ENCODE data around the gene ACOX2. TPM values are rescaled to one million over a fixed set of nuclear protein-coding genes. Genes with fewer than 3 reads are reported as not detected.

Gene ACOX2
- total and polyA plus RNA-seq, 2 of the 13 experiments (the other 11 are each of a cell fraction or from before 2014, with no cell fraction given): 42.6 to 98.5 TPM

DNA sequence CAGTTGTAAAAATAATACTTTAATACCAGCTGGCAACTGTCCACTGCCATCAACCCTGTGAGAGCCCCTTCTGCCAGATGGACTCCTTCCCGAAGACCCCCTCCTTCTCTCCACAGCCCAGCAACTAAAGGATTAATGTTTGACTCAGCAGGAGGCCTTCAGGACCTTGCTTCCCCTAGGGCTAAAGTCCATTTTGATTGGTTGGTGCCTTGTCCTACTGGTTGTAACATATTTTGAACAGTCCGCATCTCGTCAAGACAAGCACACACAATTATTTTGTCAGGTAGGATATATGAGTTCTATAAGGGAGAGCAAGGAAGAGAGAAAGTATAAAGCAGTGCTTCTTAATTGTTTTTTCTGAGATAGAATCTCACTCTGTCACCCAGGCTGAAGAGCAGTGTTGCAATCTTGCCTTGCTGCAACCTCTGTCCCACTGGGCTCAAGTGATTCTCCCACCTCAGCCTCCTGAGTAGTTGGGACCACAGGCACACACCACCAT is 18.6 kb downstream of the ACOX2 start (continued):
- TF ChIP-seq, protein P1, sequence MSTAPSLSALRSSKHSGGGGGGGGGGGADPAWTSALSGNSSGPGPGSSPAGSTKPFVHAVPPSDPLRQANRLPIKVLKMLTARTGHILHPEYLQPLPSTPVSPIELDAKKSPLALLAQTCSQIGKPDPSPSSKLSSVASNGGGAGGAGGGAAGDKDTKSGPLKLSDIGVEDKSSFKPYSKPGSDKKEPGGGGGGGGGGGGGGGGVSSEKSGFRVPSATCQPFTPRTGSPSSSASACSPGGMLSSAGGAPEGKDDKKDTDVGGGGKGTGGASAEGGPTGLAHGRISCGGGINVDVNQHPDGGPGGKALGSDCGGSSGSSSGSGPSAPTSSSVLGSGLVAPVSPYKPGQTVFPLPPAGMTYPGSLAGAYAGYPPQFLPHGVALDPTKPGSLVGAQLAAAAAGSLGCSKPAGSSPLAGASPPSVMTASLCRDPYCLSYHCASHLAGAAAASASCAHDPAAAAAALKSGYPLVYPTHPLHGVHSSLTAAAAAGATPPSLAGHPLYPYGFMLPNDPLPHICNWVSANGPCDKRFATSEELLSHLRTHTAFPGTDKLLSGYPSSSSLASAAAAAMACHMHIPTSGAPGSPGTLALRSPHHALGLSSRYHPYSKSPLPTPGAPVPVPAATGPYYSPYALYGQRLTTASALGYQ (CRISPR knock-in tag; IDR thresholded peaks at IDR 0.05): no peak
- TF ChIP-seq ZFP36 (IDR thresholded peaks at IDR 0.05; ENCODE audit: borderline replicate concordance, low read depth, low read length, partially characterized antibody) (no peak), TARDBP (CRISPR knock-in tag; IDR thresholded peaks at IDR 0.05) (peak; percentile 64), SMAD1 (CRISPR knock-in tag; IDR thresholded peaks at IDR 0.05; ENCODE audit: borderline replicate concordance, low read depth) (no peak), SOX13 (IDR thresholded peaks at IDR 0.05) (no peak), SOX13 (CRISPR knock-in tag; conservative IDR thresholded peaks at IDR 0.05 in 1 of 2, IDR thresholded peaks at IDR 0.05 in 1 of 2) (0 out of 4 replicates have a peak, but pooled peaks of 1 of the 2 experiments have one; percentile 9), ZNF329 (CRISPR knock-in tag; IDR thresholded peaks at IDR 0.05; ENCODE audit: low read depth) (no peak), NFYC (CRISPR knock-in tag; IDR thresholded peaks at IDR 0.05) (peak; percentile 58), ZNF138 (CRISPR knock-in tag; IDR thresholded peaks at IDR 0.05; ENCODE audit: low read depth) (no peak), ZFP36L1 (CRISPR knock-in tag; IDR thresholded peaks at IDR 0.05) (no peak), MTA1 (CRISPR knock-in tag; IDR thresholded peaks at IDR 0.05; ENCODE audit: borderline replicate concordance) (no peak), ZNF891 (CRISPR knock-in tag; IDR thresholded peaks at IDR 0.05) (no peak), PPARG (CRISPR knock-in tag; conservative IDR thresholded peaks at IDR 0.05) (peak; percentile 93), REPIN1 (CRISPR knock-in tag; IDR thresholded peaks at IDR 0.05; ENCODE audit: borderline replicate concordance, low read depth) (0 out of 2 replicates have a peak, but pooled peaks have one; percentile 67), KMT2A (CRISPR knock-in tag; IDR thresholded peaks at IDR 0.05) (no peak), ZBTB7A (CRISPR knock-in tag; IDR thresholded peaks at IDR 0.05) (peak; percentile 54; the same call in 1 of the 2 replicates), SNRNP70 (IDR thresholded peaks at IDR 0.05; ENCODE audit: low read depth, low read length) (no peak), RBFOX2 (IDR thresholded peaks at IDR 0.05; ENCODE audit: low read depth, low read length) (peak; percentile 22; the same call in 1 of the 2 replicates)
- TF ChIP-seq, protein P2, sequence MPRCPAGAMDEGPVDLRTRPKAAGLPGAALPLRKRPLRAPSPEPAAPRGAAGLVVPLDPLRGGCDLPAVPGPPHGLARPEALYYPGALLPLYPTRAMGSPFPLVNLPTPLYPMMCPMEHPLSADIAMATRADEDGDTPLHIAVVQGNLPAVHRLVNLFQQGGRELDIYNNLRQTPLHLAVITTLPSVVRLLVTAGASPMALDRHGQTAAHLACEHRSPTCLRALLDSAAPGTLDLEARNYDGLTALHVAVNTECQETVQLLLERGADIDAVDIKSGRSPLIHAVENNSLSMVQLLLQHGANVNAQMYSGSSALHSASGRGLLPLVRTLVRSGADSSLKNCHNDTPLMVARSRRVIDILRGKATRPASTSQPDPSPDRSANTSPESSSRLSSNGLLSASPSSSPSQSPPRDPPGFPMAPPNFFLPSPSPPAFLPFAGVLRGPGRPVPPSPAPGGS (CRISPR knock-in tag; IDR thresholded peaks at IDR 0.05): no peak
- TF ChIP-seq, protein P3, sequence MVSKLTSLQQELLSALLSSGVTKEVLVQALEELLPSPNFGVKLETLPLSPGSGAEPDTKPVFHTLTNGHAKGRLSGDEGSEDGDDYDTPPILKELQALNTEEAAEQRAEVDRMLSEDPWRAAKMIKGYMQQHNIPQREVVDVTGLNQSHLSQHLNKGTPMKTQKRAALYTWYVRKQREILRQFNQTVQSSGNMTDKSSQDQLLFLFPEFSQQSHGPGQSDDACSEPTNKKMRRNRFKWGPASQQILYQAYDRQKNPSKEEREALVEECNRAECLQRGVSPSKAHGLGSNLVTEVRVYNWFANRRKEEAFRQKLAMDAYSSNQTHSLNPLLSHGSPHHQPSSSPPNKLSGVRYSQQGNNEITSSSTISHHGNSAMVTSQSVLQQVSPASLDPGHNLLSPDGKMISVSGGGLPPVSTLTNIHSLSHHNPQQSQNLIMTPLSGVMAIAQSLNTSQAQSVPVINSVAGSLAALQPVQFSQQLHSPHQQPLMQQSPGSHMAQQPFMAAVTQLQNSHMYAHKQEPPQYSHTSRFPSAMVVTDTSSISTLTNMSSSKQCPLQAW (CRISPR knock-in tag; IDR thresholded peaks at IDR 0.05): peak; percentile 75
- TF ChIP-seq, protein P4, sequence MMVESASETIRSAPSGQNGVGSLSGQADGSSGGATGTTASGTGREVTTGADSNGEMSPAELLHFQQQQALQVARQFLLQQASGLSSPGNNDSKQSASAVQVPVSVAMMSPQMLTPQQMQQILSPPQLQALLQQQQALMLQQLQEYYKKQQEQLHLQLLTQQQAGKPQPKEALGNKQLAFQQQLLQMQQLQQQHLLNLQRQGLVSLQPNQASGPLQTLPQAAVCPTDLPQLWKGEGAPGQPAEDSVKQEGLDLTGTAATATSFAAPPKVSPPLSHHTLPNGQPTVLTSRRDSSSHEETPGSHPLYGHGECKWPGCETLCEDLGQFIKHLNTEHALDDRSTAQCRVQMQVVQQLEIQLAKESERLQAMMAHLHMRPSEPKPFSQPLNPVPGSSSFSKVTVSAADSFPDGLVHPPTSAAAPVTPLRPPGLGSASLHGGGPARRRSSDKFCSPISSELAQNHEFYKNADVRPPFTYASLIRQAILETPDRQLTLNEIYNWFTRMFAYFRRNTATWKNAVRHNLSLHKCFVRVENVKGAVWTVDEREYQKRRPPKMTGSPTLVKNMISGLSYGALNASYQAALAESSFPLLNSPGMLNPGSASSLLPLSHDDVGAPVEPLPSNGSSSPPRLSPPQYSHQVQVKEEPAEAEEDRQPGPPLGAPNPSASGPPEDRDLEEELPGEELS (CRISPR knock-in tag; IDR thresholded peaks at IDR 0.05): peak; percentile 25; the same call in 1 of the 2 replicates
- TF ChIP-seq, protein P5, sequence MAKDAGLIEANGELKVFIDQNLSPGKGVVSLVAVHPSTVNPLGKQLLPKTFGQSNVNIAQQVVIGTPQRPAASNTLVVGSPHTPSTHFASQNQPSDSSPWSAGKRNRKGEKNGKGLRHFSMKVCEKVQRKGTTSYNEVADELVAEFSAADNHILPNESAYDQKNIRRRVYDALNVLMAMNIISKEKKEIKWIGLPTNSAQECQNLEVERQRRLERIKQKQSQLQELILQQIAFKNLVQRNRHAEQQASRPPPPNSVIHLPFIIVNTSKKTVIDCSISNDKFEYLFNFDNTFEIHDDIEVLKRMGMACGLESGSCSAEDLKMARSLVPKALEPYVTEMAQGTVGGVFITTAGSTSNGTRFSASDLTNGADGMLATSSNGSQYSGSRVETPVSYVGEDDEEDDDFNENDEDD (CRISPR knock-in tag; IDR thresholded peaks at IDR 0.05; ENCODE audit: borderline replicate concordance): no peak
